Measurements from ENCODE around the gene P3H2. TPM values are rescaled to one million over a fixed set of nuclear protein-coding genes. Genes with fewer than 3 reads are reported as not detected.

P3H2 gene
- total RNA-seq, 1 donor from 2014 or later: 19.8 TPM

DNA sequence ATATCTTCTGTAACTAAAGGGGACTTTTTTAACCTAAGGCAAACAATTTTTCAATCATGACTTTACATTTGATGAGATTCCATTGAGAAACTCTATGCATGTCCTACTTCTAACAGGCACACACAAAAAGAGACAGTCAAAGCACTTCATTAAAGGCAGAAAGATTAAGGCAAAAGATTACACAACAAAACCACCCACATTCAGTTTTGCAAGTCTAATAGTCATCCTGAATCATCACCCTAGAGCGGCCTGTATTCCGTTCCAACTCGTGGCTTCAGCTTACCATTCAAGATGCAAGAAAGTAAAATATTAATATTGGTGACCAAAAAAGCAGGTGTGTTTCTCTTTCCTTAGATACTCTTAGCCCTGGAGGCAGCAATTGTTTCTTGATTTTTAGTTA lies 205.9 kb downstream of the P3H2 start:
- Histone ChIP-seq H3K9me3 (ENCODE audit: control insufficient read depth in 3 of 3, low read length in 3 of 3) (no peaks in the 10 kb centered on the region), H3K27me3 (ENCODE audit: control insufficient read depth in 3 of 3, insufficient read depth in 3 of 3, low read length in 3 of 3) (no peaks in the 10 kb centered on the region), H3K9ac (ENCODE audit: low read depth in 1 of 3, low read length in 3 of 3) (no peak overlapping the region), H3K4me3 (ENCODE audit: low read length in 3 of 3) (no peak overlapping the region), H3K4me1 (ENCODE audit: control insufficient read depth in 3 of 3, insufficient read depth in 3 of 3, low read length in 3 of 3) (no peaks in the 10 kb centered on the region), H3K27ac (ENCODE audit: low read depth, low read length) (no peak overlapping the region), H3K36me3 (ENCODE audit: control insufficient read depth in 3 of 3, insufficient read depth in 3 of 3, low read length in 3 of 3) (no peaks in the 10 kb centered on the region)

DNA sequence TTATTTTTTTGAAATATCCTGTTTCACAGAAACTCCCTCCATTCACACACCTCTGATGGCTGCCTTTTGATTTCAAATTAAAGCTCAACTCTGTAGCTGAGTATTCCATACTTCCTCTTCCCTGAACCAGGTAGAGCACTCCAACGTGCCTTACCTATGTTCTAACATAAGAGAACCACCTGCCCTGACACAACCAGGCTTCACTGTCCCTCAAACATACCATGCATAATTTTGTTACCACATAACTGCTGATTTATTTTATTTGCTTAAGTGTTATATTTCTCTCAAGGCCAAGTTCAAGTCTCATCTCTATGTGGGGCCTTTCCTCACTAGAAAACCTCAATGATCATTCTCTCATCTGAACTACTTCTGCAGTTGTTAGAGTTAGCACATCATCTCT lies 209.7 kb downstream of the P3H2 start:
- H3K4me1 ChIP-seq (ENCODE audit: control insufficient read depth in 3 of 3, insufficient read depth in 3 of 3, low read length in 3 of 3): no peaks in the 10 kb centered on the region
- H3K27ac ChIP-seq (ENCODE audit: low read depth, low read length): no peak overlapping the region
- no peaks in the 10 kb centered on the region for H3K36me3 ChIP-seq (ENCODE audit: control insufficient read depth in 3 of 3, insufficient read depth in 3 of 3, low read length in 3 of 3)

DNA sequence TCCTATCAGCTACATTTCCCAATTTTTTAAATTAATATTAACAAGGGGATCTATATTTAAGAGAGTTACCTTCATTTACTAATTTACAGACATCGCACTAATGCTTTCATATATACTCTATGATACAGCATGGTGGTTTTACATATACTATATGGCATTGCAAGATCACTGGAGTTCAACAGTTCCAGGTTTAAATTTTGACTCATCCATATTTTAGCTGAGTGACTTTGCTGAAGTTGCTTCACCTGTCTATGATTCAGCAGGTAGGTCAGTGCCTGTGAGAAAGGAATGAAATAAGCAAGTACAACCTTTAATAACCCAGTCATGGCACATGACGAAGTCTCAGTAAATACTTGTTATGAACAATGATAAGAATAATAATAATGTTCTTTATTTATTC lies 211.1 kb downstream of the P3H2 start:
- Histone ChIP-seq H3K27me3 (ENCODE audit: control insufficient read depth in 3 of 3, insufficient read depth in 3 of 3, low read length in 3 of 3) (no peaks in the 10 kb centered on the region), H3K27ac (ENCODE audit: low read depth, low read length) (no peak overlapping the region), H3K9me3 (ENCODE audit: control insufficient read depth in 3 of 3, low read length in 3 of 3) (no peaks in the 10 kb centered on the region), H3K4me1 (ENCODE audit: control insufficient read depth in 3 of 3, insufficient read depth in 3 of 3, low read length in 3 of 3) (no peaks in the 10 kb centered on the region), H3K36me3 (ENCODE audit: control insufficient read depth in 3 of 3, insufficient read depth in 3 of 3, low read length in 3 of 3) (no peaks in the 10 kb centered on the region), H3K4me3 (ENCODE audit: low read length in 3 of 3) (no peak overlapping the region), H3K9ac (ENCODE audit: low read depth in 1 of 3, low read length in 3 of 3) (no peak overlapping the region)

More for the DNA sequence above, 209.7 kb downstream of the P3H2 start:
- no peak overlapping the region for H3K9ac ChIP-seq (ENCODE audit: low read depth in 1 of 3, low read length in 3 of 3)
- no peak overlapping the region for H3K4me3 ChIP-seq (ENCODE audit: low read length in 3 of 3)
- H3K9me3 ChIP-seq (ENCODE audit: control insufficient read depth in 3 of 3, low read length in 3 of 3): no peaks in the 10 kb centered on the region
- no peaks in the 10 kb centered on the region for H3K27me3 ChIP-seq (ENCODE audit: control insufficient read depth in 3 of 3, insufficient read depth in 3 of 3, low read length in 3 of 3)

DNA sequence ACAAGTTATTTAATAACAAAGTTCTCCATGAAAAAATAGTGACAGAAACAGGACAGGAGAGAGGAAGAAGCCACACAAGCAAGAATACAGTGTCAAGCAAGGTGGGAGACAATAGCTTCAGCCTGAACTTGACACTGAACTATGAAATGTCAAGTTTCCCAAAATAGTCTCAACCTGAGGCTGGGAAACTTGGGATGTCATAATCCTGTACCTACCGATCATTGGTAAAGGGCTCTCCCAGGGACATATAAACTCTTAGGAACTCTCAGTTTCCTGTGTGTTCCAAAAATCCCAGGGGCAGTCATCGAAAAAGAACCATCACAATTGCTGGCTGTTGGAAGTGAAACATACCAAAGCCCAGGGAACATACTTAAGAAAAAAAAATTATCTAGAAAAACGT lies 211.6 kb downstream of the P3H2 start:
- Histone ChIP-seq H3K27ac (ENCODE audit: low read depth, low read length) (no peak overlapping the region), H3K4me3 (ENCODE audit: low read length in 3 of 3) (no peak overlapping the region), H3K9me3 (ENCODE audit: control insufficient read depth in 3 of 3, low read length in 3 of 3) (no peaks in the 10 kb centered on the region), H3K4me1 (ENCODE audit: control insufficient read depth in 3 of 3, insufficient read depth in 3 of 3, low read length in 3 of 3) (no peaks in the 10 kb centered on the region), H3K27me3 (ENCODE audit: control insufficient read depth in 3 of 3, insufficient read depth in 3 of 3, low read length in 3 of 3) (no peaks in the 10 kb centered on the region), H3K36me3 (ENCODE audit: control insufficient read depth in 3 of 3, insufficient read depth in 3 of 3, low read length in 3 of 3) (no peaks in the 10 kb centered on the region), H3K9ac (ENCODE audit: low read depth in 1 of 3, low read length in 3 of 3) (no peak overlapping the region)

DNA sequence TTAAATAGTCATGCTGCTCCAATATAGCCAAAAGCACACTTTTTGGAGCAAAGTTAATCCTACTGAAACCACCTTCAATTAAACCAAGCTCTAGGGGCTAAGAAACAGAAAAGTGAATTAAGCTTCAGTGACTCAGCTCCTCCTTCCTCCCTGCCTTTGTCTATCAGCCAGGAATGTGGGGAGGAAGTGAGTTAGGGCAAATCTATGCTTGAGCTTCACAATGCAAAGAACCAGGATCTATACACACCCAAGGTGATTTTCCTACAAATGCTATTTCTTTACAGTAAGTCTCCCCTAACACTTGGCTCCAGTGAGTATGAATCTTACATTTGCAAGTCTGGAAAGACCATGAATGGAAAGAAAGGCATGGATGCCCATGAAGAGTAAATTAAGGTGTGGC lies 212.1 kb downstream of the P3H2 start:
- H3K36me3 ChIP-seq (ENCODE audit: control insufficient read depth in 3 of 3, insufficient read depth in 3 of 3, low read length in 3 of 3): no peaks in the 10 kb centered on the region
- H3K4me3 ChIP-seq (ENCODE audit: low read length in 3 of 3): no peak overlapping the region
- no peaks in the 10 kb centered on the region for H3K27me3 ChIP-seq (ENCODE audit: control insufficient read depth in 3 of 3, insufficient read depth in 3 of 3, low read length in 3 of 3)
- H3K9ac ChIP-seq (ENCODE audit: low read depth in 1 of 3, low read length in 3 of 3): no peak overlapping the region
- H3K9me3 ChIP-seq (ENCODE audit: control insufficient read depth in 3 of 3, low read length in 3 of 3): no peaks in the 10 kb centered on the region
- H3K4me1 ChIP-seq (ENCODE audit: control insufficient read depth in 3 of 3, insufficient read depth in 3 of 3, low read length in 3 of 3): no peaks in the 10 kb centered on the region
- no peak overlapping the region for H3K27ac ChIP-seq (ENCODE audit: low read depth, low read length)

DNA sequence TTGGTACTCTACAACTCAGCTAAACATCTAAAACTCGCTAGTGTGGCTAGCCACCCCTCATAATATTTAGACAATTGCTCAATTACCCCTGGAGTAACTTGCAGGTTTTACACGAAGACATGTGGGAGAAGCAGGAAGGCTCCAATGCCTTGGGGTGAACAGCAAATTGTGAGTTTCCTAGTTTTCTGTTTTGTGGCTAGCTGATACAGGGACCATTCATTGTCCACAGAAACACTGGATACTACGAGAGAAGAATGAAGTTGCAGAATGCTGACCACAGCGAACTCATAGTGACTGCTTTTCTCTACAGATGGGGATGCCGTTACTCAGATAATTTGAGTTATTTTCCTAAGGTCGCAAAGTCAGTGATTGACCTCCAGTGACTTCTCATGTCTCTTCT lies 212.9 kb downstream of the P3H2 start:
- Histone ChIP-seq H3K27me3 (ENCODE audit: control insufficient read depth in 3 of 3, insufficient read depth in 3 of 3, low read length in 3 of 3) (no peaks in the 10 kb centered on the region), H3K9me3 (ENCODE audit: control insufficient read depth in 3 of 3, low read length in 3 of 3) (no peaks in the 10 kb centered on the region), H3K27ac (ENCODE audit: low read depth, low read length) (no peak overlapping the region), H3K9ac (ENCODE audit: low read depth in 1 of 3, low read length in 3 of 3) (no peak overlapping the region), H3K4me1 (ENCODE audit: control insufficient read depth in 3 of 3, insufficient read depth in 3 of 3, low read length in 3 of 3) (no peaks in the 10 kb centered on the region), H3K4me3 (ENCODE audit: low read length in 3 of 3) (no peak overlapping the region), H3K36me3 (ENCODE audit: control insufficient read depth in 3 of 3, insufficient read depth in 3 of 3, low read length in 3 of 3) (no peaks in the 10 kb centered on the region)

Small RNA genes within 50 kb of the gene (small RNA-seq; reads per million reads assigned to genes)
- not detected for gene RNU6-1109P

Other genes with a start within 250 kb of the P3H2 start
- gene CLDN1, start 201.5 kb upstream of the P3H2 start, total RNA-seq: 1.6 TPM

Data from skeletal muscle tissue (tissue), 5 donors.